Measurements from ENCODE around the gene ATF6B.

ATF6B gene

DNA sequence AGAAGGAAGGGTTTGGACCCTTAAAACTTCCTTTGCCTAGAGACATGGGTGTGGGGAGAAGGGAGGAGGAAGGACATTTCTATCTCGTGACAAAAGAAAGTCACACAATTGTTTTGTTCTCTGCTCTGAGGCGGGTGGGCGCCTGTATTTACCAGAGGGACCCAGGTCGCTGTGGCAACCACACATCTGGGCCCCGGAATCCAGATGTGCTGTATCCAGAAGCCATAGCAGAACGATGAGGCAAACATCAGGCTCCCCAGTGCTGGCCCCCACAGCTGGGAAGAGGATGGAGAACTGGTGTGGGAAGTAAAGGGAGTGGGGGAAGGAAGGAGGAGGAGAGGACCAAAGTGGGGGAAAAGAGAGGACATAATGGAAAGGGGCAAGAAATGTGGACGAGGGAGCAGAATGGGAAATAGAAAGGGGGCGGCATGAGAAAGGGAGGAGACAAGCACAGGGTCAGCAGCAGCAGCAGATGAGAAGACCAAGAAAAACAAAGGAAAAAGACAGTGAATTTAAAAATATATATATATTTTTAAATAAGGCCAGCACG lies 15.5 kb downstream of the ATF6B start:
- H3K9me2 ChIP-seq (replicated peaks; ENCODE audit: low read depth, low read length): no peaks in the 10 kb centered on the region
- H2AFZ ChIP-seq (ENCODE audit: low read length): no peak overlapping the region
- no peaks in the 10 kb centered on the region for H3K79me2 ChIP-seq (ENCODE audit: insufficient read depth, low read length)
- H3F3A ChIP-seq (ENCODE audit: low read depth): no peaks in the 10 kb centered on the region
- H3K9me3 ChIP-seq (ENCODE audit: insufficient read depth, low read depth, low read length): no peaks in the 10 kb centered on the region
- no peak for TF ChIP-seq EZH2phosphoT487 (IDR thresholded peaks at IDR 0.05; ENCODE audit: borderline replicate concordance)
- TF ChIP-seq CTCF (conservative IDR thresholded peaks at IDR 0.05; ENCODE audit: low read length): no peak
- H3K36me3 ChIP-seq (ENCODE audit: insufficient read depth, low read length): peaks cover 20% of the 10 kb centered on the region; the same call in 1 of the 2 replicates
- H3K27me3 ChIP-seq (ENCODE audit: insufficient read depth, low read length, poor library complexity, severe bottlenecking): no peaks in the 10 kb centered on the region
- no peaks in the 10 kb centered on the region for H4K20me1 ChIP-seq (ENCODE audit: insufficient read depth, low read length, poor library complexity, severe bottlenecking)
- no peak overlapping the region for H3K4me3 ChIP-seq (ENCODE audit: low read length, poor library complexity, severe bottlenecking)
- no peak overlapping the region for H3K4me2 ChIP-seq (ENCODE audit: low read depth, low read length, poor library complexity, severe bottlenecking)
- H3K9ac ChIP-seq (ENCODE audit: low read depth, low read length, poor library complexity, severe bottlenecking): no peak overlapping the region
- H3K4me1 ChIP-seq (ENCODE audit: insufficient read depth, low read length, poor library complexity, severe bottlenecking): no peaks in the 10 kb centered on the region

- no peak overlapping the region for H3K9ac ChIP-seq (ENCODE audit: low read depth, low read length, poor library complexity, severe bottlenecking)
- no peaks in the 10 kb centered on the region for H4K20me1 ChIP-seq (ENCODE audit: insufficient read depth, low read length, poor library complexity, severe bottlenecking)
- no peaks in the 10 kb centered on the region for H3K9me2 ChIP-seq (replicated peaks; ENCODE audit: low read depth, low read length)
- no peak overlapping the region for H2AFZ ChIP-seq (ENCODE audit: low read length)
- no peaks in the 10 kb centered on the region for H3K4me1 ChIP-seq (ENCODE audit: insufficient read depth, low read length, poor library complexity, severe bottlenecking)
- H3K4me3 ChIP-seq (ENCODE audit: low read length, poor library complexity, severe bottlenecking): no peak overlapping the region
- H3K27me3 ChIP-seq (ENCODE audit: insufficient read depth, low read length, poor library complexity, severe bottlenecking): no peaks in the 10 kb centered on the region
- H3K79me2 ChIP-seq (ENCODE audit: insufficient read depth, low read length): no peaks in the 10 kb centered on the region
- no peak for TF ChIP-seq CTCF (conservative IDR thresholded peaks at IDR 0.05; ENCODE audit: low read length)
- no peak for TF ChIP-seq EZH2phosphoT487 (IDR thresholded peaks at IDR 0.05; ENCODE audit: borderline replicate concordance)
- no peaks in the 10 kb centered on the region for H3K9me3 ChIP-seq (ENCODE audit: insufficient read depth, low read depth, low read length)
- H3K4me2 ChIP-seq (ENCODE audit: low read depth, low read length, poor library complexity, severe bottlenecking): no peak overlapping the region
- H3K36me3 ChIP-seq (ENCODE audit: insufficient read depth, low read length): peaks cover 12% of the 10 kb centered on the region; the same call in 1 of the 2 replicates
- no peaks in the 10 kb centered on the region for H3F3A ChIP-seq (ENCODE audit: low read depth)
Observed at GRCh38 chr6:32111424-32112066, 16.5 kb downstream of the ATF6B start.

GRCh38 chr6:32110632-32111031 lies 17.4 kb downstream of the ATF6B start:
- H3K4me3 ChIP-seq (ENCODE audit: low read length, poor library complexity, severe bottlenecking): no peak overlapping the region
- no peak overlapping the region for H3K4me2 ChIP-seq (ENCODE audit: low read depth, low read length, poor library complexity, severe bottlenecking)
- no peaks in the 10 kb centered on the region for H3K9me2 ChIP-seq (replicated peaks; ENCODE audit: low read depth, low read length)
- no peaks in the 10 kb centered on the region for H3K79me2 ChIP-seq (ENCODE audit: insufficient read depth, low read length)
- no peaks in the 10 kb centered on the region for H3K27me3 ChIP-seq (ENCODE audit: insufficient read depth, low read length, poor library complexity, severe bottlenecking)
- no peak overlapping the region for H2AFZ ChIP-seq (ENCODE audit: low read length)
- H3K9me3 ChIP-seq (ENCODE audit: insufficient read depth, low read depth, low read length): no peaks in the 10 kb centered on the region
- H3K4me1 ChIP-seq (ENCODE audit: insufficient read depth, low read length, poor library complexity, severe bottlenecking): no peaks in the 10 kb centered on the region
- no peak overlapping the region for H3K9ac ChIP-seq (ENCODE audit: low read depth, low read length, poor library complexity, severe bottlenecking)
- peaks cover 2% of the 10 kb centered on the region; the same call in 1 of the 2 replicates for H3K36me3 ChIP-seq (ENCODE audit: insufficient read depth, low read length)
- no peaks in the 10 kb centered on the region for H3F3A ChIP-seq (ENCODE audit: low read depth)
- H4K20me1 ChIP-seq (ENCODE audit: insufficient read depth, low read length, poor library complexity, severe bottlenecking): no peaks in the 10 kb centered on the region
- TF ChIP-seq CTCF (conservative IDR thresholded peaks at IDR 0.05; ENCODE audit: low read length) (no peak), EZH2phosphoT487 (IDR thresholded peaks at IDR 0.05; ENCODE audit: borderline replicate concordance) (no peak)
